Transverse colon (tissue), 4 donors: ENCODE measurements around the gene TRABD2A.

Source experiments
- EP300 ChIP-seq: sonication (generic); formaldehyde crosslinking; IDR thresholded peaks from one replicate; pipeline ENCODE4 v1.6.1; 2017; ENCODE audit warnings: antibody characterized with exemption, low read depth
- POLR2A ChIP-seq: fragments of 450-650 bp; IDR thresholded peaks from one replicate; pipeline ENCODE4 v1.6.1; 2016; ENCODE audit warnings: antibody characterized with exemption, mild to moderate bottlenecking, moderate library complexity
- POLR2AphosphoS5 ChIP-seq, 3 donors: sonication (generic); formaldehyde crosslinking; IDR thresholded peaks; one replicate each; pipeline ENCODE4 v1.6.1; 2016; ENCODE audit warnings: antibody characterized with exemption in 3 of 3
- TF ChIP-seq, protein P1 (sequence below), 5 experiments: fragments of 200-600 bp in 3 of 5; fragments of 450-650 bp in 2 of 5; sonication (generic) in 3 of 5; IDR thresholded peaks; 1 replicate in 2 of 5; 2 replicates in 3 of 5; pipeline ENCODE4 v1.5.1; 2016 to 2017; ENCODE audit warnings: antibody characterized with exemption in 5 of 5, inconsistent platforms in 3 of 5, mild to moderate bottlenecking in 2 of 5, moderate library complexity in 1 of 5

DNA sequence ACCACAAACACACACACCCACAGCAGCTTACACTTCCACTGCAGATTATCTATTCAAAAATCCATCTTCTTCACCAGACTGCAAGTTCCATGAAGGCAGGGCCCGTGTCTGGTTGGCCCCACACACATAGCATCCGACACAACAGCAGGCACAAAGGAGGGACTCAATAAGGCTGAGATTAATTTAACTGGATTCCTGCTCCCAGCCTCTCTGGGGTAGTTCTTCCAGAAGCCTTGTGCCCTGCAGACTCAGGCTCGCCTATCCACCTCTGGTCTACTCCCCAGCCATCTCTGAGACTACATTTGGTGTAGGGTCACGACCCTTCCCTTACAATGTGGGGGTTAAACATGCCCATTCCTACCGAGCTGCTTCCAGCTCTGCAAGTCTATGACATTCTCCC is 57.7 kb downstream of the TRABD2A start:
- TF ChIP-seq, protein P1, sequence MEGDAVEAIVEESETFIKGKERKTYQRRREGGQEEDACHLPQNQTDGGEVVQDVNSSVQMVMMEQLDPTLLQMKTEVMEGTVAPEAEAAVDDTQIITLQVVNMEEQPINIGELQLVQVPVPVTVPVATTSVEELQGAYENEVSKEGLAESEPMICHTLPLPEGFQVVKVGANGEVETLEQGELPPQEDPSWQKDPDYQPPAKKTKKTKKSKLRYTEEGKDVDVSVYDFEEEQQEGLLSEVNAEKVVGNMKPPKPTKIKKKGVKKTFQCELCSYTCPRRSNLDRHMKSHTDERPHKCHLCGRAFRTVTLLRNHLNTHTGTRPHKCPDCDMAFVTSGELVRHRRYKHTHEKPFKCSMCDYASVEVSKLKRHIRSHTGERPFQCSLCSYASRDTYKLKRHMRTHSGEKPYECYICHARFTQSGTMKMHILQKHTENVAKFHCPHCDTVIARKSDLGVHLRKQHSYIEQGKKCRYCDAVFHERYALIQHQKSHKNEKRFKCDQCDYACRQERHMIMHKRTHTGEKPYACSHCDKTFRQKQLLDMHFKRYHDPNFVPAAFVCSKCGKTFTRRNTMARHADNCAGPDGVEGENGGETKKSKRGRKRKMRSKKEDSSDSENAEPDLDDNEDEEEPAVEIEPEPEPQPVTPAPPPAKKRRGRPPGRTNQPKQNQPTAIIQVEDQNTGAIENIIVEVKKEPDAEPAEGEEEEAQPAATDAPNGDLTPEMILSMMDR (IDR thresholded peaks at IDR 0.05) = no peak
- TF ChIP-seq EP300 (no peak), POLR2A (no peak), POLR2AphosphoS5 (IDR thresholded peaks at IDR 0.05) (no peak)
